ENCODE measurements around the gene SLCO3A1.
"Not testable (repeated sequence)": the region's sequence is repeated elsewhere in the genome, so short reads cannot be mapped to it uniquely, and the experiment has no call there.

Gene SLCO3A1

DNA sequence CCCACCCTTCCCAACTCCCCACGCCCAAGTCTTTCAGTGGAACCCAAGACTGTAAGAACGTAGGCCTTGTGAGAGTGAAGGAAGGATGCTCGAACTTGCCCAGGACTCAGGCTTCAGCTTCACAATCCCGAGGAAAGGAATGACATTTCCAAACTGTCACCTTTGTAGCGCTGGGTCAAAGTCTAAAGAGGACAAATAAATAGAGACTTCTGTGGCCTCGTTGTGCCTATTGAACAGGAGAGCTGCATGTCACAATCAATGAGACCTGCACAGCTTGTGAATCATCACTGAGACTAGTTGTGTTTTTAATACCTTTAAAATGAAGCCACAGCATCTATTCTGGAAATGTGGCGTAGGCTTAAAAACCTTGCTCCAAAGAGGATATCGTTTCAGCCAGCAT, 317.4 kb downstream of the SLCO3A1 start:
- no peak for DNase-seq

DNA sequence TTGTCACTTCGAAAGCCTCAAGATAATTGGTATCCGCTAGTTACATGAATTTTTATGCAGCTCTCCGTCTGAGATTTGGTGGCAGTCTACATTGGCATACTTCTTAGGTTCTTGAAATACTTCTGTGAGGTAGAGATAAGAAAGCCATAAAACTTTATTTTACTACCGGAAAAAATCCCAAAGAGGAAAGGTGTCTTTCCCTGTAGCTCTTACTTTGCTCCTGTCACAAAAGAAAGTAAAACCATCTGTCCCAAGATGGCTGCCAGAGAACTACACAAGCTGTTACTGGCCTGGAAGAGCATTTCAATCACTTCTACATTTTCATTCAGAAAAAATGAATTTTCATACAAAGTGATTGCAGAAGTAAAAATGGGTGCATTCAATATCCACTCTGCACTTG, 325.4 kb downstream of the SLCO3A1 start:
- no peak for DNase-seq

DNA sequence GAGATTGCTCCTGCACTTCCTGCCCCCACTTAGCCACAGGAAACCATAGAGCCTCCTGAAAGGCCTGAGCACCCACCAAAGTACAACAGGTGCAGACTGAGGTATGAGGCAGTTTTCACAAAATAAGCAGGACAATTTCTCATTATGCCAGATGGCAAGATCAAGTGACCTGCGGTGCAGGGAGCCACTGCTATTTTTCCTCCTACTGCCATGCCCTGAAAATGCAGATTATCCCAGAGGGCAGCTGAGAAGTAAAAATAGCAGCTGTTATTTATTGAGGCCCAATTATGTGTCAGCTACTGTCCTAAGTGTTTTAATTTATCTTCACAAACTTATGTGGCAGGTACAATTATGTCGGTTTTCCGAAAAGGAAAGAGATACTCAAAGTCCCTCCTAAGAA, 330.6 kb downstream of the SLCO3A1 start:
- DNase-seq: no peak

DNA sequence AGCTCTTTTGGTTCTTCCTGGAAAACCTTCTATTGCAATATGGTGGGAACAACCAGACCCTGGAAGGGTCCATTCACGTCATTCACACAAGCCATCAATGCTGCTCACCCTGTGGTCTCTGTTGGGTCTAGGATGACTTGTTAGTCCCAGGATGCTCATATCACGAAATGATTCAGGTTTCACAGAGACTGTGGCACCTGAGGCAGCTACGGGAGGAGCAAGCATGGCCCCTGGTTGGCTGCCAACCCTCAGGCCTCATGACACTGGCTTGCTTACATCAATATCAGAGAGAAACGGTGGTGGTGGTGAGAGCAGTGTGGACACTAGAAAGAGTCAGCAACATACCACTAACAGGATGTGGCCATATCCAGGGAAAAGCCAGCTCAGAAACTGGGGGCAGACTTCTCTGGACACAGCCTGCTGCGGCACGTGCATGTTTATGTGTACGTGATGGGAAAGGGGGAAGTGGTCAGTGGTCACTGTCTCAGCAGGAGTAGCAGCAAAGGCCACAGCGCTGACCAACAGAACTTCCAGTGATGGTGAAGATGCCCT, 331.2 kb downstream of the SLCO3A1 start:
- DNase-seq: no peak

DNA sequence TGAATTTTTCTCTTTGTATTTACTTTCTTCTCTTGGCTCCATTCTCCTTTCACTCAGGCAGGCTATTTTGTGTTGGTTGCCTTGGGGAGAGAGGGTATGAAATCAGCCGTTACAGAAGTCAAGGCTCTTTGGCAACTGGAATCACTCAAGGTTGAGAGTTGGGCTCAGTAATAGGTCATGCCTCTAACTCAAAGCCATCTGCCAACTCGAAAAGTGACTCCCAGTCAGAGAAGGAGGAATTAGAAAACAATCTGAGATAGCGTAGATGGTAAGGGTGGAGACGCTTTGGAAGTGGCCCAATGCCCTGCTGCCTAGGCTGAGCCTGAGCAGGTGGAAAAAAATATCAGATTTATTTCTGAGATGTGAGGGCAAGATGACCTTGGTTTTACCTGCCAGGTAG, 334.5 kb downstream of the SLCO3A1 start:
- DNase-seq: no peak

DNA sequence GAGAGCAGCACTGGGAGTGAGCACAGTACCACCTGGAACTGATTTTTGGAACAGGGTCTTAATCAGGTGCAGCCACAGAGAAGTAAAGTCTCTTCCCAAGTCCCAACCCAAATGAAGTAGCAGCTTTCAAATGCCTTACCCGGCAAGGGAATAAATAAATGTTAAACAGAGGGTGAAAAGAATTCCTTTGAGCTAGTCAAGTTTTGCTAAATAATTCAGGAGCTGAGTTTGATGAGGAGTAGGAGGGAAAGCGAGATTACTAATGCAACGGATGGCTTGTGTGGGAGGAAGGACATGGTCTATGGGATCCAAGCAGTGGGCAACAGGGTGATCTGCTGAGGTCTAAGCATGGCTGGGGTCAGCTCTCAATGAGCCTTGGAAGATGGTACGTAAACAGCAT, 335.7 kb downstream of the SLCO3A1 start:
- DNase-seq: no peak

DNA sequence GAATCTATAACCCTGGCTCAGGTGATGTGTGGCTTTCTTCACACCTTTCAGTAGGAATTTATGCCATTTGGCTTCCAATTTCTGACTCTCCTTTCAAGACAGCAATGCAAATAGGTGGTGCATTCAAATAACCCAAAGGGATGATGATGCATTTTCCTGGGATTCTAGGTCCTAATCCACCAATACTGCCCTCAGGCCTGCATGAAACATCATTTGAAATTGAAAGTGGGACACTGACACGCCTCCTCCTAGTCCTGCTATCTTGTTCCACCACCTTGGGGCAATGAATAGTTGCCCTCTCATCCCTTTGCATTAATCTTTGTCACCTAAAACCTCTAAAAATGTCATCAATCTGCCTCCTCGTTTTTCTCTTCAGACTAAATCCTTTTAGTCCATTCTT, 341.7 kb downstream of the SLCO3A1 start:
- DNase-seq: no peak

DNA sequence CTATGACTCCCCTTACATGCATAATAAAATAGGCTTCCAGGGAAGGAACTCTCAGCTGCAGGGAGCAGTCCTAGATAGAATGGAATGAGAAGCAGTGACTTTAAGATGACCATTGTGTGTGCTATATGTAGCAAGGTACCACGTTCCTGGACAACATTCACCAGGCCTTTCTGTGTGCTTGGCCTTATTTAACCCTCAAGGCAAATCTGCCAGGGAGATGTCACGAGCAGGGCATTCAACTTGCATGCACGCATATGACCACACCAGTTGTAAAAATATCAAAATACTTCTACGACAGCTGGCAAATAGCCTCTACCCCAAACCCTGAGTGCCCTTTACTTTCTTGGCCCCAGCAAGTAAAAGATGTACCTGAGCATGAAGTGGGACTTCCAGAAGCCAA, 342.8 kb downstream of the SLCO3A1 start:
- DNase-seq: no peak

DNA sequence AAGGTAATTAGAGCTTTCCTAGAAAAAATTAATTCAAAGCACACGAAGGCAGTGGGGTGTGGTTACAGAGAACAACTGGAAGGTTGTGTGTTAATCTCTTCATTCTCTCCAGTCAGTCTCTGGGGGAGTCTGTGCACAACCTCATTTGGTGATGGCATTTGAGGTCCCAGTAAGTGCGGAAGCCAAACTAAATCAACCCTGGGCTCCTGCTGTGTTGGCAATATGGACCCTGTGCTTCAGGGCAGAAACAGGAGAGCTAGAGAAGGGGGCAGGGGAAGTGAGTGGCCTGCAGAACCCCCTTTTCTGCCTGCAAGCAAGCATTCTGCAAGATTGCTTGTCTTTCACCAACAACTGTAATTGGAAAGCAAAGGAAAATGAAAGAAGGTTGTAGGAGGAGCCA, 344.2 kb downstream of the SLCO3A1 start:
- DNase-seq: no peak

DNA sequence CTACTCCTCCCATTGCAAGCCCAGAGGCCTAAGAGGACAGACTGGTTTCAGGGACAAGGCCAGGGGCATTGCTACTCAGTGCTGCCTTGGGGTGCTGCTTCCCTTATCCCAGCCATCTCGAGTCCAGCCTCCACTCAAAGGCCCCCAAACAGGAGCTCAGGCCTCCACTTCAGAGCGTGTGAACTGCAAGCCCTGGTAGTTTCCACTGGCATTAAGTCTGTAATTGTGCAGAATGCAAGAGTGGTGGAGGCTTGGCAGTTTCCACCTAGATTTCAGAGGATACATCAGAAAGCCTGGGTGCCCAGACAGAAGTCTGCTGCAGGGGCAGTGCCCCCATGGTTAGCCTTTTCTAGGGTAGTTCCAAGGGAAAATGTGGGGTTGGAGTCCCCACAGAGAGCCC, 347.4 kb downstream of the SLCO3A1 start:
- DNase-seq: no peak

DNA sequence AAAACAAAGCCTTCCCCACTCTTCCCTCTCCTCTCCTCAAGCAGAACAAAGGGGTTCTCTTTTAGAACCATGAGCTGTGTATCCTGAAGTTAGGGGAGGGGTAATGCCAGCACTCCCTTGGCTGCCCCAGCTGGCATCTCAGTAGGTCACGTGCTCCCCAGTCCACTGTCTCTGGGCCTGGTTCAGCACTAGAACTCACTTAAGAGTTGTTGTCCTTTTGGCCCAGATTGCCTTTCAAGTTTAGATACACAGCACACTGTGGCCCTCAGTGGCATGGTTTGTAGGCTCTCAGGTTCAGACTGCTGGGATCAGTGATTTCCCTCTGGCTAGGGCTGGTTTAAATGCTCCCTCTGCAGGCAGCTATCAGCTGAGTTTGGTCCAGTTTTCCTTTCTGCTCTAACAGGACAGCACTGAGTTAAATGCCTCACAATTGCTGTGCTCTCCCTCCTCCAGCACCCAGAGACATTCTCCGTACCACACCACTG, 351.8 kb downstream of the SLCO3A1 start:
- no peak for DNase-seq

DNA sequence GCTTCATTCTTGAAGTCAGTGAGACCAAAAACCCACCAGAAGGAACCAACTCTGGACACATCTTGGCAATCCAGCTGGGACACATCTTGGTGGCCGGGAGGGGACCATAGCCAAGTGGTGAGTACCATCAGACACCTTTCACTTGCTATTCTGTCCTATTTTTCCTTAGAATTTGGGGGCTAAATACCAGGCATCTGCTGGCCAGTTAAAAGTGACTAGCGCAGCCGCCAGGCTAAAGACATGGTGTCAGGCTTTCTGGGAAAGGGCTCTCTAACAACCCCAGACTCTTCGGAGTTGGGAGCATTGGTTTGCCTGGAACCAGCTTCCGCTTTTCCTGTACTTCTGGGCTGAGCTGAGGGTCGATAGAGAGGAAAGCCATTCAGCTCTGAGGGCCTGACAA, 354.1 kb downstream of the SLCO3A1 start:
- DNase-seq: not testable (repeated sequence)

Measured in CD4-positive, alpha-beta T cell treated with Interleukin-10 for 1 hour (primary cell).